ENCODE results near the gene ALPL. TPM values are rescaled to one million over a fixed set of nuclear protein-coding genes. Genes with fewer than 3 reads are reported as not detected.

The ALPL gene
- total RNA-seq, 1 donor from 2014 or later: 11.1 TPM

GRCh38 chr1:21530368-21531016 is 21.3 kb downstream of the ALPL start:
- DNase-seq (ENCODE audit: low read depth): no peak

GRCh38 chr1:21531241-21531640 is 22.0 kb downstream of the ALPL start:
- no peak for DNase-seq (ENCODE audit: low read depth)

GRCh38 chr1:21532496-21532895 is 23.3 kb downstream of the ALPL start:
- no peak for DNase-seq (ENCODE audit: low read depth)

- DNase-seq (ENCODE audit: low read depth): no peak
These were observed 23.8 kb downstream of the ALPL start for GRCh38 chr1:21532992-21533534.

- DNase-seq (ENCODE audit: low read depth): no peak
These were observed 24.9 kb downstream of the ALPL start for GRCh38 chr1:21534146-21534545.

GRCh38 chr1:21534674-21535378 is 25.6 kb downstream of the ALPL start:
- peak; percentile 69 for DNase-seq (ENCODE audit: low read depth)

- no peak for DNase-seq (ENCODE audit: low read depth)
These were observed 27.0 kb downstream of the ALPL start for GRCh38 chr1:21536218-21536617.

GRCh38 chr1:21537511-21537931 is 28.3 kb downstream of the ALPL start:
- peak; percentile 62 for DNase-seq (ENCODE audit: low read depth)

- DNase-seq (ENCODE audit: low read depth): no peak
These were observed 28.9 kb downstream of the ALPL start for GRCh38 chr1:21537932-21538630.

- DNase-seq (ENCODE audit: low read depth): peak; percentile 32
These were observed 30.7 kb downstream of the ALPL start for GRCh38 chr1:21539933-21540332.

GRCh38 chr1:21541329-21541728 is 32.1 kb downstream of the ALPL start:
- no peak for DNase-seq (ENCODE audit: low read depth)

- DNase-seq (ENCODE audit: low read depth): no peak
These were observed 32.6 kb downstream of the ALPL start for GRCh38 chr1:21541835-21542234.

GRCh38 chr1:21543598-21543997 is 34.4 kb downstream of the ALPL start:
- DNase-seq (ENCODE audit: low read depth): peak; percentile 44

GRCh38 chr1:21544095-21544494 is 34.9 kb downstream of the ALPL start:
- DNase-seq (ENCODE audit: low read depth): no peak

- DNase-seq (ENCODE audit: low read depth): no peak
These were observed 37.1 kb downstream of the ALPL start for GRCh38 chr1:21546122-21546825.

GRCh38 chr1:21547876-21548275 is 38.7 kb downstream of the ALPL start:
- no peak for DNase-seq (ENCODE audit: low read depth)

- DNase-seq (ENCODE audit: low read depth): no peak
These were observed 40.9 kb downstream of the ALPL start for GRCh38 chr1:21550097-21550496.

GRCh38 chr1:21550866-21551475 is 41.7 kb downstream of the ALPL start:
- no peak for DNase-seq (ENCODE audit: low read depth)

- DNase-seq (ENCODE audit: low read depth): peak; percentile 85
These were observed 43.5 kb downstream of the ALPL start for GRCh38 chr1:21552715-21553114.

GRCh38 chr1:21553116-21553926 is 44.1 kb downstream of the ALPL start:
- no peak for DNase-seq (ENCODE audit: low read depth)
